SIG-M5 treated with dmso at 0.1 percent for 504 hours (cell line): ENCODE measurements around the gene SPACA4.

Source experiments
- DNase-seq: peaks from one replicate; lab custom pipeline; 2025; ENCODE audit not compliant: unreplicated experiment; lab: John Stamatoyannopoulos, UW

SPACA4 gene

GRCh38 chr19:48596679-48597465, 9.7 kb upstream of the SPACA4 start:
- DNase-seq: no peak

- no peak for DNase-seq
Measured at GRCh38 chr19:48598996-48599700, 7.4 kb upstream of the SPACA4 start.

- no peak for DNase-seq
Measured at GRCh38 chr19:48600679-48601417, 5.7 kb upstream of the SPACA4 start.

DNA sequence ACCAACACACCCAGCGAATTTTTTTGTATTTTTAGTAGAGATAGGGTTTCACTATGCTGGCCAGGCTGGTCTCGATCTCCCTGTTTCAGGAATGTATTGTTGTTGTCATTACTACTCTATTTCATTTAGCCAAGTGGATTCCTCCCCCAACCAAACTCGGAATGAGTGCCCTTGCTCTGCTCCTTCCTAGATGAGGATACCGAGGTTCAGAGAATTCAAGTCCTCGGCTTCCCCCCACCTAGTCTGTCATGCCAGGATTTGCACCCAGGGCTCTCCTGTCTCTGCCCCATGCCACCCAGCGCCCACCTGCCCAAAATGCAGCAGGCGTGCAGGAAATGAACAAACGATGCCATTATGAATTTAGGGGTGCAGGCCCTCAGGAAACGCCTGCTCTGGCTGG, 3.5 kb upstream of the SPACA4 start:
- DNase-seq: no peak

- no peak for DNase-seq
Measured at GRCh38 chr19:48603449-48603848, 3.1 kb upstream of the SPACA4 start.

GRCh38 chr19:48603850-48604249, 2.7 kb upstream of the SPACA4 start:
- DNase-seq: no peak

GRCh38 chr19:48607359-48607755, 815 bp downstream of the SPACA4 start:
- no peak for DNase-seq

DNA sequence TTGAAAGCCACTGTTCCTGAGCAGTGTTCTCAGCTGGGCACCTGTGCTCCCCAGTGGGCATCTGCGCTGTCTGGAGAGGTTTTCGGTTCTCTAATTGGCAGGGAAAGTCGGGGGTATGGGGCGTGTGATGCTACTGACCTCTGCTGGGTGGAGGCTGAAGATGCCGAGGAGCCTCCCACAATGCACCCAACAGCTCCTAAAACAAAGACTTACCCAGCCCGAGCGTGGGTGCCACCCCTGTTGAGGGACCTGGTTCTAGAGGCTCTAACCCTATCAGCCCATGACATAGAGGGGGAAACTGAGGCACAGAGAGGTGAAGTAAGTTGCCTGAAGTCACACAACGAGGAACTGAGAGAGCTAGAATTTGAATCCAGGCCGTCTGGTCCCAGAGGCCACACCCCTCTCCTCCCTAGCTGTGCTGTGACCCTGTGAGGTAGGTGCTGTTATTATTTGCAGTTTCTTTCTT, 2.3 kb downstream of the SPACA4 start:
- peak; percentile 65 for DNase-seq

DNA sequence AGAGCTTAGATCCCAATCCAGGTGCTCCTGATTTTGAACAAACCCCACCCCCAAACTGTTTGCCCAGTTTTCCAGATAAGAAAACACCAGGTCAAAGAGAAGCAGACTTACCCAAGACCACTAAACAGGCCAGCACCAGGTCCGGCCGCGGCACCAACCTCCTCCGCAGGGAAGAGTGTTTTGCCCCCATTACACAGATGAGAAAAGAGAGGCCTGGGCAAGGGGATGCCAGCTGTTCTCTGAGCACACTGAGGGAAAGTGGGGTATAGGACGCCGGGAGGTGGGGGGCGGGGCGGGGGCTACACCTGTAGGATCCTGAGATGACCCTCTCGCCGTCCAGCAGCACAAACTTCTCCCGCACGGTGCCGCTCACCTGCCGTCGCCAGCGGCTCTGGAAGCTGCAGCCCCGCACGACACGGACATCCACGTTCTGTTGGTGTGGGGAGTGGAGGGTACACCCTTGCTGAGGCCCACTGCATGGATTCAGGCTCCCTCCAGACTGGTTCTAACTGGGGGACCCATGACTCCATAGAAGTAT, 3.1 kb downstream of the SPACA4 start:
- DNase-seq: no peak

- DNase-seq: no peak
Measured at GRCh38 chr19:48611872-48612271, 5.3 kb downstream of the SPACA4 start.

GRCh38 chr19:48613024-48613851, 6.7 kb downstream of the SPACA4 start:
- no peak for DNase-seq

- DNase-seq: no peak
Measured at GRCh38 chr19:48613852-48614435, 7.4 kb downstream of the SPACA4 start.

- no peak for DNase-seq
Measured at GRCh38 chr19:48614436-48615230, 8.1 kb downstream of the SPACA4 start, which contains the start of gene FAM83E. Gene FAM83E (minus strand): TSS chr19:48615076. CDS start chr19:48613372, 1,704 bp downstream.

GRCh38 chr19:48615231-48616040, 8.9 kb downstream of the SPACA4 start:
- no peak for DNase-seq

DNA sequence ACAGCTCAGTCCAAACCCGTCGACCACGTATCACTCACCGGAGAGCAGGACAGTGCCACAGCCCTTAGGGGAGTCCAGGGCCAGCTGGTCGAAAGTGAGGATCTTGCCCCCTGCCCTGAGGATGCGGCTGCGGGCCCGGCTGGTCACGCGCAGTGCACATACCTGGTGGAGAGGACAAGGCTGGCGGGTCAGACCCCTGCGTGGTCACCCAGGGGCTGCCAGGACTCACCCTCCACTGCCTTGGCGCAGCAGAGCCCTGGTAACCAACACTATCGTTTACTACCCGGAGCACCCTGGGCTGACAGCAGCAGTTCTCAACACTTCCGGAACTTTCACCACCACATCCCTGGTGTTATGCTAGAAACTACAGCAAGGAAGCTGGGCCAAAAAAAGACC, 9.5 kb downstream of the SPACA4 start:
- no peak for DNase-seq

DNA sequence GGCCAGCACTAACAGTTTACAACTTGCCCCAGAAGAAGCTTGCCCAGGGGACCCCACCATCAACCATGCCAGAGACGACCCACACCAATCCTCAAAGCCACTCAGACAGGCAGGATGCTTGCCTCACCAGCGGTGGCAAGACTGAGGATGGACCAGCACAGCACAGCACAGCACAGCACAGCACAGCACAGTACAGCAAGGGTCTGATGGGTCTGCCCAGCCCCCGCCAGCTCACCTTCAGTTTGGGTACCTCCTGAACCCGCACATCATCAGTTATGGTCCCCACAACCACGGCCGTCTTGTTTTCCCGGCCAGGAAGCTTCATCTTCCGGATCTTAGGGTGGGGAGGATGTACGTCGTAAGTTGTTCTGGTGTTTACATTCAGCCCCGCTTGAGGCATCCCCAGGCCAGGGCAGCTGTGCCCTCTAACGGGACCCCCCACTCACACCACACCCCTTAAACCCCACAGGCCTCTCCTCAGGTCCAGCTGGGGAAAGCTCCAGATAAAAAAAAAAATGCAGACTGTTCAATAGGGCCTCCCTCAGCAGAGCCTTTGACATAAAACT, 10.0 kb downstream of the SPACA4 start:
- DNase-seq: no peak

GRCh38 chr19:48617146-48617937, 10.8 kb downstream of the SPACA4 start:
- DNase-seq: no peak
